HG03575 (cell line): ENCODE results near the gene STAT5A.
"Not testable (repeated sequence)": the region's sequence is repeated elsewhere in the genome, so short reads cannot be mapped to it uniquely, and the experiment has no call there.

ENCODE experiments used
- ATAC-seq: cut with Tn5 transposase; IDR thresholded peaks from one replicate; pipeline ENCODE4 v1.9.1; 2021; ENCODE audit not compliant: unreplicated experiment, insufficient number of reproducible peaks, low FRiP score; ENCODE audit errors: extremely low read depth

Gene STAT5A

DNA sequence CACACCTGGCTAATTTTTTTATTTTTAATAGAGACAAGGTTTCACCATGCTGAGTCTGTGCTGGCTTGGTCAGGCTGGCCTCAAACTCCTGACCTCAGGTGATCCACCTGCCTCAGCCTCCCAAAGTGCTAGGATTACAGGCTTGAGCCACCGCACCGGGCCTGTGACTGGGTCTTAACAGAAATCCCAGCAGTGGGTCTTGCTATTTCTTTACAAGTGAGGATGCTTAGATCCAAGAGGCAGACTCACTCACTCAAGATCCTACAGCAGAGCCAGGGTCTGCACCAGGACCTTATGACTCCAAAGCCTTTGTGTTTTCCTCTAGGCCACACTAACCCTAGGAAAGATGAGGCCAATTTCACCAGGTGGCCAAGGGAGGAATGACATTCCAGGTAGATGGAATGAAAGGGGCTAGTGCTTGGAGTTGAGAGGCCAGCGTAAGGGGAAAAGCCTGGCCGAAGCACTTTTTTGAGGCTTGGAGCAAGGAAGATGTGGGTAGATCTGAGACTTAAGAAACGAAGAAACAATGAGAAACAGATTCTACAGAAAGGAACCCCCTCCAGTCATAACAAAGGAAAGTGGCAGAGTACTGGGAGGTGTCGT is 5.7 kb upstream of the STAT5A start:
- ATAC-seq = no peak

DNA sequence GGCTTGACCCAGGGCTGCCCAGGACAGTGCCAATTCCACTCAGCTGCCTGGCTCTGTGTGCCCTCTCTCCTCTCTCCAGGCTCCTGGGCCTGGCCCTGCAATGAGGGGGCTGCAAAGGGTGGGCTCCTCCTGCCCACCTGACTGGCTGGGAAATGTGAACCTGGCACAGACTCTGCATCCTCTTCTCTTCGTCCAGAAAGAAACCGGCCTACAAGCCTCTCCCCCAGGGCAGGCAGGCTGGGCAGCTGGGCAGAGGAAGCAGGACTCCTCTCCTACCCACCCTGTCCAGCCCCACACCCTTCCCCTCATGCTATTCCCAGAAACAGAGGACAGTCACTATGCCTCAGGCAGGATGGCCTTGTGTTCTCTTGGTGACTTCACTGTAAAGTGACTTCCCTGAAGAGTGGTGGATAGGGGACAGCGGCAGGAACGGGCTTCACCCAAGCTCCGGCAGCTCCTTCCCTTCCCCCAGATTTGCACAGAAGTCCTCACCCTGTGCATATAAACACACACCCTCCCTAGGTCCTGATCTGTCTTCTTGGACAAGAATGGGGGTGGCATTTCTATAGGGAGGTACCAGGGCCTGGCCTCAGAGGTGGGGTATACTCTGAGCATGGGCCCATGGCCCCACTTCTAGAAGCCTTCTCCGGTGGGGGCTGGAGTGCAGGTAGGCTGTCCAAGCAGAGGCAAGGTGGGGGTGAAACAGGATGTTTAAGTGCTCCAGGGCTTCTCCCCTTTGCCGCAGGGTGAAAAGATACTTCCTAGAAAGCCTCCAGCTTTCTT is 4.9 kb upstream of the STAT5A start:
- ATAC-seq = no peak

DNA sequence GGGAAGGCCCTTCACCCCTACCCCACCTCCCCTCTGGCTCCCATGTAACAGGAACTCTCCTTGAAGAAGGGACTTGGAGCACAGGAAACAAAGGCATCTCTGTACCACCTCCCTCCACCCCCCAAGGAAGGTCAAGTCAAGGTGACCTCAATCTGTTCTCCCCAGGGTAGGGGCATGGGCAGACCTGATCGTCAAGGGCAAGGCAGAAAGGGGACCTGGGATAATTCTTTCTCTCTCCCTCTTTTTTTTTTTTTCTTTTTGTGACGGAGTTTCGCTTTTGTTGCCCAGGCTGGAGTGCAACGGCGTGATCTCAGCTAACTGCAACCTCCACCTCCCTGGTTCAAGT is 4.3 kb upstream of the STAT5A start:
- ATAC-seq = no peak

DNA sequence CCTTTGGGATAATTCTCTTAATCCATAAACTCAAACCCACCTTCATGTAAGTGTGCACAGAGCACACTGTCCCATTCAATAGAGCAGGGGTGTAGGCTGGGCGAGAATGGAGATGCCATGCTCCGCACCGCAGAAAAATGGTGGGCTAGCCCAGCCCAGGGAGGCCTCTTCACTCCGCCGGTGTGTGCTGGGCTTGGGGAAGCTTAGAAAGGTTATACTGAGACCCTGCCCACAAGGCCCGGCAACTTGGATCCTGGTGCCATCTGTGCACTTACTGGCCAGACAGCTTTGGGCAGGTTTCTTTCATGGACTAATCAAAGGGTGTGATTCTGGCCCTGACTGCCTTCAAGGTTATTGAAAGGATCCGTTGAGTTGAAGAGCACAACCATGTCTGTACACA is 3.7 kb upstream of the STAT5A start:
- ATAC-seq = no peak

DNA sequence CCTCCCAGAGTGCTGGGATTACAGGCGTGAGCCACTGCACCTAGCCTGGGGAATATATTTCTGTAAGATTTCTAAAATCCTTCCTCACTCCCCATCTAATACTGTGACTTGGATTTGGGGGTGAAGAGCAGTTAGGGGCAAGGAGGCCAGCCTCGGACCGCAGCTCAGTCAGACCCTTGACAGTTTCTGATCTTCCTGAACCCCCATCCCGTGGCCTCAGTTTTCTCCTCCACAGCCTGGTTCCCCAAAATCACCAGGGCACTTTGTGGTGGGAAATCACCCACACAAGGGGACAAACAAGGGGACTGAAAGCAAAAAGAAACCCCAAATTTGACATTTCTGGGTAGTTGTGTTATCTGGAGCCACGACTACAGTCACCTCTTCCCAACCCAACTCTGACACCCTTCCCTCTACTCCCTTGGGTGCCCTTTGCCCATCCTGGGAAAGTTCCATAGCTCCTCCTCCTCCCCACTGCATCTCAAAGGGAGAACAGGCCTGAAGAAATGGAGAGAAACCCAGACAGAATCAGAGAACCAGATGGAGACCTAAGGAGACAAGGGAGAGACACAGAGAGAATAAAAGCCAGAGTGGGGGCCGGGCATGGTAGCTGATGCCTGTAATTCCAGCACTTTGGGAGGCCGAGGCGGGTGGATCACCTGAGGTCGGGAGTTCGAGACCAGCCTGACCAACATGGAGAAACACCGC is 2.8 kb upstream of the STAT5A start:
- ATAC-seq = no peak

DNA sequence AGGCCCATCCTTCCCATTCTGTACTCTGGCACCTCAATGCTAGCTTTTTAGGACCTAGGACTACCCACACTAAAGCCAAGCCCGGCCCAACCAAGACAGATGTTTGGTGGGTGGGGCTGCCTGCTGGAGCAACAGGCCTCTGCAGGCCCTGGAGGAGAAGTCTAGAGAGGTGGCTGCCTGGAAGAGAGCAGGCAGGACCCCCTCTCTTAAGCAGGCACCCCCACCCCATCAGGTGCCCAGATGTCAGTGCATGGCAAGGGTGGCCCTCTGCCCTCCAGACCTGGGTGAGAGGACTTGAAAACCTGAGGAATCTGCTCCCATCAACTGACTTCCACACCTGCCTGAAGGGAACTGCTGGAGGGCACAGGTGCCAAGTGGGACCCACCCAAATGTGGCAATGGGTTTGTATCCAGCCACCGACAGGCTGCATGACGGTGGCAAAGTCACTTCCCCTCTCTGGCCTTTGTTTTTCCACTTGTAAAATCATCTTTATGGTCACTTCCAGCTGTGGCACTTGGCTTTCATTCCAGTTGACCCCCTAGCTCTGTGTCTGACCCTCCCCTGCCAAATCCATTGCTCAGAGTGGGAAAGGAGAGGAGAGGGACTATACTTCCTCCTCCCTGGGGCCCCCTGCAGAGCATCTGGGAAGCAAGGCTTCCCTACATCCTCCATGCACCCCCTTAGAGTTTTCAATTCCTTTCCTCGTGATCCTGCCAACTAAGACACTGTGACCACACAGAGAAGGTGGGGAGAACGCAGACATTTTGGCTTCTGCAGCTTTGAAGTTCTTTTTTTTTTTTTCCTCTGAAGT is 1.7 kb upstream of the STAT5A start:
- ATAC-seq = no peak

DNA sequence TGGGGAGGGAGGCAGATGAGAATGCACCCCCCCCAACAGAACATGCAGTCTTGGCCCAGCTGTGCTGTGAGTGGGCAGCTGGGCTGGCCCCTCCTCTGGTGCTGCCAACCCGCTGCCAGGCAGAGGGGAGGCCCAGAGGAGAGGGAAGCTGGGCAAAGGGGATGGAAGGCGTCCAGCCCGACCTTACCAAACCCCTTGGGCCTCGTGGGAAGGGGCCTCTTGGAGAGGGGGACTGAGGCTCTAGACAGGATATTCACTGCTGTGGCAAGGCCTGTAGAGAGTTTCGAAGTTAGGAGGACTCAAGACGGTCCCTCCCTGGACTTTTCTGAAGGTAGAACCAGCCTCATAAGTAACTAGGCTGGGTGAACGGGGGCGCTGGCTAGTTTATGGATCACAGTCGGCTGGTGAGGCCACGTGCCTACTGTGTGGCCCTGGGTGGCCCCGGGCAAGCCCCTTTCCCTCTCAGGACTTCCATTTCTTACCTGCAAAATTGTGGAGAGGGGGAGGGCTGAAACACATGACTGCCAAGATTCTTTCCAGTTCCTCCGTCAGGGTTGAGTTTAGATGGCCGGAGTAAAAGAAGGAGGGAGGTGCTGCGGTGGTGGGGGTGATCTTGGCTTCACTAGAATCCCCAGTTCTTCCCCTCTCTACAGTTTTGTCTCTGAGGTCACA is 857 bp upstream of the STAT5A start:
- ATAC-seq = no peak

DNA sequence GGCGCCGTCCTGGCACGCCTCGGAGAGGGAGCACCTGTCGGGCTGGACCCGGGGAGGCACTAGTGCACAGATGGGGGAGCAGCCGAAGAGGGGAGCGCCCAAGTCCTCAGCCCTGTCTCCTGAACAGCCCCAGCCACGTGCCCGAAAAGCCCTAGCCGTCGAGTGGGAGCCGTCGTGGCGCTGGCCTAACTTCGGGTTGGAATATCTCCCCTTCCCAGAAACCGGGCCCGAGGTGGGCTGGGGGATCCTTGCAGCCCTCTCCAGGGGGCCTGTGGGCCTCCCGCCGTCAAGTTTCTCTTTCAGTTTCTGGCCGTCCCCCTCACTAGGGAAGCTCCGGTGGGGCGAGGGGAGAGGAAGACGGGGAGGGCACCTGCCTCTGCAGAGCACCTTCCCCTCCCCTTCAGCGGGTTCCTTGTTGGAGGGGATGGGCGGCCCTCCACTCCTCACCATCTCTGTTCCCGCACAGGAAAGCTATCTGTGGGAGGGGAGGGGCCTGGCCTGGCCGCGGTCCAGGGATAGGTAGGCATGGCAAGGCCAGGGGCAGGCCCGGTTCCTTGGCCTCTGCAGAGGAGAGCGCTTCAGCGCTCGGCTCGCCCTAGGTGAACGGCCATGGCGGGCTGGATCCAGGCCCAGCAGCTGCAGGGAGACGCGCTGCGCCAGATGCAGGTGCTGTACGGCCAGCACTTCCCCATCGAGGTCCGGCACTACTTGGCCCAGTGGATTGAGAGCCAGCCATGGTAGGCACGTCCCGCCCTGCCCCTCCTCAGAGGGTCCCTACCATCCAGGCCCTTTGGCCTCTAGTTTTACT is 709 bp downstream of the STAT5A start:
- ATAC-seq = no peak

DNA sequence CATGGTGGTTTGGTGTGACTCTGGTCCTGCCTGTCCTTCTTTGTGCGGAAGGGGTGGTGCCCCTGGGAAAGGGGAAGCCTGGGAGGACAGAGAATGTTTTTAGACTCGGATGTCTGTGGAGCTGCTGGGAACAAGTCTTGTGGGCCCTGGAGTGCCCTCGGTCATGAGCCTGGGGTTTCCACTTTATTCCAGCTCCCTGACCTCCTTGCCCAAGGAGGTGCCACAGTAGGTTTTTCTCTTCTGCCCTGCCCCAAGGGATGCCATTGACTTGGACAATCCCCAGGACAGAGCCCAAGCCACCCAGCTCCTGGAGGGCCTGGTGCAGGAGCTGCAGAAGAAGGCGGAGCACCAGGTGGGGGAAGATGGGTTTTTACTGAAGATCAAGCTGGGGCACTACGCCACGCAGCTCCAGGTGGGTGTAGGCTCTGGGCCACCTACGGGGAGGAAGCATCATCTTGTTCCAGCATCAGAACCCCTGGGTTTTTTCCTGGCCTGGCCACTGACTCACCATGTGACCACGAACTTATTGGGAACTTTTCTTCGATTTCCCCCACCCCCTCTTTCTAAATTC is 1.4 kb downstream of the STAT5A start:
- no peak for ATAC-seq

DNA sequence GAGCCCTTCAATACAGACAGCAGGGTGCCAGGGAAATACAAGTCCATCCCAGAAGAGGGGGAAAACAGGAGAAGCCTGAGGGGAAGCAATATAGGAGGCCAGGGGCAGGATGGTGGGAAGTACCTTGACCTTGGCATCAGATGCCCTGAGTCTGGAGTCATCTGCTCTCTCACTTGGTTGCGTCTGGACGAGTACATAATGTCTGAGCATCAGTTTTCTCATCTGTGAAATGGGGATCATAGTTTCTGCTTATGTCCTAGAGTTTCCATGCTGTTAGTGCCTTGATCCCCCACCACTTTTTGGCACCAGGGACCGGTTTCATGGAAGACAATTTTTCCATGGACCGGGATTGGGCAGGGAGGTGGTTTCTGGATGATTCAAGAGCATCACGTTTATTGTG is 2.3 kb downstream of the STAT5A start:
- ATAC-seq = no peak

DNA sequence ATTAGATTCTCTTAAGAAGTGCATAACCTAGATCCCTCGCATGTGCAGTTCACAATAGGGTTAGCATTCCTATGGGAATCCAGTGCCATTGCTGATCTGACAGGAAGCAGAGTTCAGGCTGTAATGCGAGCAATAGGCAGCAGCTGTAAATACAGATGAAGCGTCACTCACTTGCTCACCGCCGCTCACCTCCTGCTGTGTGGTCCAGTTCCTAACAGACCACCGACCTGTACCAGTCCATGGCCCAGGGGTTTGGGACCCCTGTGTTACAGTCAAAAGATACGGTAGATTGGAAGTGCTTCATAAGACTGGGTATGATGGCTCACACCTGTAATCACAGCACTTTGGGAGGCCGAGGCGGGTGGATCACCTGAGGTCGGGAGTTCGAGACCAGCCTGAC is 2.8 kb downstream of the STAT5A start:
- no peak for ATAC-seq

DNA sequence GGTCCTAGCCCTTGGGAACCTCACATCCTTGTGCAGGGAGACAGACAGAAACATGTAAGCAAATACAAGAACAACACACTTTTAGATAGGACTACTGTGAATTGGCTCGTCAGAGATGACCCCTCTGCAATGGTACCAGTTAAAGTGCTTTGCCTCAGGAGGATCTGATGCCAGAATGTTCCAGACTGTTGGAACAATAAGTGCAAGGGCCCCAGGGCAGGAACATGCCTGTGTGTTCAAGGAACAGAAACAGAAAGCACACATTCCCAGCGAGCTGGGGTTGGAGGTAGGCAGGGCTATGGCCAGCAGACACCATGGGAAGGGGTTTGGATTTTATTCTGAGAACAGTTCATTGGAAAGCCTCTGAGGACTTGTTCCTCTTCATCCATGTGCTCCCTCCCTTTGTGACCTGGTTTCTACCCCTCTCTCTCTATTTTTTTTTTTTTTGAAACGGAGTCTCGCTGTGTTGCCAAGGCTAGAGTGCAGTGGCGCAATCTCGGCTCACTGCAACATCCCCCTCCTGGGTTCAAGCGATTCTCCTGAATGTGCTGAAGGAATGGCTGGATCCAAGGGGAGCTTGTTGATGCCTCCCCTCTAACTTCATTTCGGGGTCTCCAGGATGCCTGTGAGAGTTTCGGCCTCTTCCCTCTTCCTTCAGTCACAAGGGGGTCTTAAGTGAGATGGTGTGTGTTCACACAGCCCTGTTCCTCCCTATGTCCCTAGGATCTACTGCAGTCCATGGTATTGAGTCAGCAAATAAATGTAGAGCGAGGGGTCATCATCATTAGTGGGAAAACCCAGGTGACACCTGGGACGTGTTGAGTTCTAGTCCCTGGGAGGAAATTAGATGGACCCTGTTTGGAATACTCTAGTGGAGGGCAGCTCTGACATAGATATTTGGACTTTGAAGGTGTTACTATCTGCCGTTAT is 6.4 kb downstream of the STAT5A start:
- no peak for ATAC-seq

DNA sequence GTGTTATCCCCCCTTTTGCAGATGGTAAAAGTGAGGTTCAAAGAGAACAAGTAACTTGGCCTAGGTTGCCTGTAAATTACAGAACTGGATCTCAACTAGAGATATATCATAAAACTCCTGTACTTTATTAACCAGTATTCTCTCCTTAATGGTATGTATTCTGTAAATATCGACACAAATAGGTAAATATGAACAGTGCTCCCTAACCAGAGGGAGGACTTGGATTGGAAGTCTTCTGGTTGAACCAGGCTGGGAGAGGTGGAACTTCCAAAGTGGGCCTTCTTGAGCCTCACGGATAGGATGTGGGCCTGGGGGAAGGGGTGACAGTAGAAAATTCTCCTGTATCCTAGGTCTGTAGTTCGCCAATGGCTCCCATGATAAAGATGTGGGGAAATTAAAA is 7.7 kb downstream of the STAT5A start:
- no peak for ATAC-seq

DNA sequence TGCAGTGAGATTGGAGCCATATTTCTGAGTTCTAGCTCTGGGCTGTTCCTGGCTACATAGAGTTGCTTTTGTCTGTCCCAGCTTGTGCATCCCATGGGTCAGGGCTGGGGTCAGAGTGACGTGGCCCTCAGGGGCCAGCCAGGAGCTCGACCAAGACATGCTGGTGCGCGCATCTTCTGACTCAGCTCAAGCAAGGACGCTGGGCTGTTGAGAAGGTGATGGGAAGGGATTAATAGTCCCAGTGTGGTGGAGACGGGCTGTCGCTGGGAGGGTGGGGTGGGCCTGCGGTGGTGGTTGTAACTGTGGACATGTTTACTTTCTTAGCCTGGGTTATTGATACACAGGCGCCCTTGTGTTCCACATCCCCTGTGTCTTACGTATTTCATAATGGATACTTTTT is 9.5 kb downstream of the STAT5A start:
- ATAC-seq = not testable (repeated sequence)

DNA sequence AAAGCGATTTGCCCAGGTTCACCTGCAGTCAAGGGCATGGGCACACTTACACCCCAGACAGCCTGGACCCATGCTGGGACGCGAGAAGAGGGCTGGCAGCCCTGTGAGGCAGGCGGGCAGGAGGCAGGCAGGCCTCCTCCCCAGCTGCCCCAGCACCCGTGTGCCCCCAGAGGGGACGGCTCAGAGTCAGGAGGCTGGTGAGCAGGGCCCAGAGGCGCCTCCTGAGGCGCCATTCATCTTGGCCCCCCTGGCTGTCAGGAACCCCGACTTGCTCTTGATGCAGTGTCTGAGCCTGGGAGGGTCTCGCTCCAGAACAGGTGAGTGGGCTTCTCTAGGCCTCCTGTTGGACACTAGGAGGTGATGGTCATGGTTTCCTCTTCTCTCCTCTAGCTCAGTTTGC is 11.1 kb downstream of the STAT5A start:
- not testable (repeated sequence) for ATAC-seq

DNA sequence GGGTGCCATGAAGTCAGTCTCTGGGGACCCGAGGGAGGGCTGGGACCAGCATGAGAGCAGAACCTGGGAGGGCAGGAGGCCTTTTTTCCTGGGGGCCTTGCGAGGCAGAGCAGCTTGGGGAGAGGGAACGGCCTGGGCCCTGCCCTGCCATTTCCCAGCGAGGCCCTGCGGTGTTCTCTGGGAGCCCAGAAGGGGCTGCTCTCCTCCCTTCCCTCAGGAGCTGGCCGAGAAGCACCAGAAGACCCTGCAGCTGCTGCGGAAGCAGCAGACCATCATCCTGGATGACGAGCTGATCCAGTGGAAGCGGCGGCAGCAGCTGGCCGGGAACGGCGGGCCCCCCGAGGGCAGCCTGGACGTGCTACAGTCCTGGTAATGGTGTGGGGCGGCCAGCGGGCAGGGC is 11.6 kb downstream of the STAT5A start:
- ATAC-seq = not testable (repeated sequence)

DNA sequence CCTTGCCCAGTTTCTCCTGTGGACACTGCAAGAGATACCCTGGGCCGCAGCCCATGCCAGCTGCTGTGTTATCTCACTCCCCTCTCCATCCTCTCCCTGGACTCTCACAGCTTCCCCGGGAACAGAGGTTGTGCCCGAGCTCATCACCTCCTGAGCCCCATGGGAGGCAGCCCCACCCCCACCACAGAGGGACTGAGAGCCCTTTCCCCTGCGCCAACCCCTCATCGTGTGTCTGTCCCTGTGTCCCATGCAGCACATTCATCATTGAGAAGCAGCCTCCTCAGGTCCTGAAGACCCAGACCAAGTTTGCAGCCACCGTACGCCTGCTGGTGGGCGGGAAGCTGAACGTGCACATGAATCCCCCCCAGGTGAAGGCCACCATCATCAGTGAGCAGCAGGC is 12.7 kb downstream of the STAT5A start:
- ATAC-seq = no peak
